ENCODE results near the gene GABBR2.
A peak's percentile ranks its signal among the peaks of the same experiment; 100 is the strongest.

GABBR2 gene

DNA sequence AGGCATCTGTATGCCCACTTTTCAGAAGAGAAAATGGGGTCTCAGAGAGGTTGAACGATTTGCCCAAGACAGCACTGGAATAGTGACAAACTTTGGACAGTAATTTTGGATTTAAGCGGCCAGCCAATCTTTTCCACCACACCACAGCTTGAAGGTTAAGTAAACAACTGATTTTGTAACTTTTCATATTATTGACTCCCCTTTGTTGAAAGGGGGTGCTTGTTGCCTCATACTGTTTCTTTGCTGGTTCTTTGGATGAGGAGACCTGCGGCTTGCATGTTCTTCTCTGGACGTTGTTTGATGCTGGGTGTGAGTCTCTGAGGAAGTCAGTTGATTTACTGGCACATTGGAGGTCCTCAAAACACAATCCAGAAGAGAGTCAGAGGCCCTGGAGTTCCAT is 11.7 kb upstream of the GABBR2 start:
- no peak for DNase-seq

DNA sequence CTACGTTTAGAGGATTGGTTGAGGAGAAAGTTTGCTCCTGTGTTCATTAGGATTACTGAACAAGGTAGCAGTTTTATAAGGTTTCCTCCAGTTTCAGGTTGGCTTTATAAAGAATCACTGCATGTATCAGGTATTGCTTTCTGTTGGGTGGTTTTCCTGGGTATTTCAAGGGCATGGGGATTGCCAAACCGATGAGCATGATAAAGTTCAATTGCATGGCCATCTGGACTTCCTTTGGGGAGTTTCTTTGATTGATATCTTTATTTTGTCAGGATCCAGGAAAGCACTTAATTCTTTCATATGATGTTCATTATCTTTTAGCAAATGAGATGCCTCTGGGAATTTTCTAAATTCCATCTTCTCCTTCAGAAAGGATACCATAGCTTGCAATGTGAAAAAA is 10.3 kb upstream of the GABBR2 start:
- DNase-seq, result no peak

DNA sequence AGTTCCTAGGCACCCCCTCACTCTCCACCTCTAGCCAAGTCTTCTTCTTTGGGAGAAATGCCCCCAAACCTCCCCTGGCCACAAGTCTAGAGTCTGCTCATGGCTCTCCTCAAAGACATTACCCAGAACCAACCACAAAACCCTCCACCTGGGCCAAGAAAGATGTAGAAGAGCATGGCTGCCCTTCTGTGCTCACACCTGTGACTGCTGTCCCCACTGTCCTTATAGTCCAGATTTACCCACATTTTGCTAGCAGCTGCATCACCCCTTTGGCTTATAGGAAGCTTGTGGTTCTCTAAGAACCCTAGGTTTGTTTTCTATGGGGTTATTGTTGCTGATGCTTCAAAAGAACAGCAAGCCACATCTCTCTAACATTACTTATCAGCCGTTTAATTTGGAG is 6.1 kb upstream of the GABBR2 start:
- no peak for DNase-seq

- DNase-seq, result no peak
Measured at GRCh38 chr9:98712987-98713386, 4.3 kb upstream of the GABBR2 start.

DNA sequence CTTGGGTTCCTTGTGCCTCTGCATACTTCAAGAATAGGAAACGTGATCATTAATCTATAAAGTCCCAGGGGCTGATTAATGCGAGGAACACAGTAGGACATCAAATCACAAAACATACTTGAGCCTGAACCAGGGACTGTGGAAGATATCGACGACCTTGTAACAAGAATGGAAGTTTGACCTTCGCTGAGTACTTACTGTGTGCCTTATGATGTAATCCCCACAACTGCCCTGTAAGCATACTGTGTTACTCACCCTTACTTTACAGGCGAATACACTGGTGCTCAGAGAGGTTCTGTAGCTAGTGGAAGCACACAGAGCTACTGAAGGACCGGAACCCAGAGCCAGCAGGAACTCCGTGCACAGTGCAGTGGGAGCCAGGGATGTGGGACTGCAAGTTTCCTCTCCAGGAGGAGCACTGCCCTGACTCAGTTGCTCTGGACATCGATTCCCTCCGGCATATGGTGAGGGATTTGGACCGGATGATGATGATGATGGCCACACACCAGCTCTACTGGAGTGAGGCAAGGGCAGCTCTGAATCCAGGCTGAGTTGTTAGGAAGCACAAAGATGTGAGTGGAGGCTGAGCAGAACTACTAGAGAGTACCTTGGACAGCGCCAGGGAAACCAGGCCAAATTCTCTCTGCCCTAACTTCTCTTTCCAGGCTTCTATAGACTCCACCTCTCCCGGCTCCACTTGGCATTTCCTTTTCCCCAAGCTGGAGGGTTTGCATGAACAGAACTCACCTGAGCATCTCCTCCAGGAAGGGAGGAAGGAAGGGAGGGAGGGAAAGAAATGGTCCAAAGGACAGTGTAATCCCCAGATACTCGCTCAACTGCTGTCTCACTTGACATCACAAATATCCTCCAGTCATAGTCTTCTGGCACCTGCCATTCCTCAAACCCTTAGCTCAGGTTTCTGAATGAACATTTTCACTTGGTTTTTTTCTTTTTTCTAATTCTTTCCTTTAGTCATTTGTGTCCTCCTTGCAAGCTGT is 1.5 kb upstream of the GABBR2 start:
- no peak for DNase-seq

DNA sequence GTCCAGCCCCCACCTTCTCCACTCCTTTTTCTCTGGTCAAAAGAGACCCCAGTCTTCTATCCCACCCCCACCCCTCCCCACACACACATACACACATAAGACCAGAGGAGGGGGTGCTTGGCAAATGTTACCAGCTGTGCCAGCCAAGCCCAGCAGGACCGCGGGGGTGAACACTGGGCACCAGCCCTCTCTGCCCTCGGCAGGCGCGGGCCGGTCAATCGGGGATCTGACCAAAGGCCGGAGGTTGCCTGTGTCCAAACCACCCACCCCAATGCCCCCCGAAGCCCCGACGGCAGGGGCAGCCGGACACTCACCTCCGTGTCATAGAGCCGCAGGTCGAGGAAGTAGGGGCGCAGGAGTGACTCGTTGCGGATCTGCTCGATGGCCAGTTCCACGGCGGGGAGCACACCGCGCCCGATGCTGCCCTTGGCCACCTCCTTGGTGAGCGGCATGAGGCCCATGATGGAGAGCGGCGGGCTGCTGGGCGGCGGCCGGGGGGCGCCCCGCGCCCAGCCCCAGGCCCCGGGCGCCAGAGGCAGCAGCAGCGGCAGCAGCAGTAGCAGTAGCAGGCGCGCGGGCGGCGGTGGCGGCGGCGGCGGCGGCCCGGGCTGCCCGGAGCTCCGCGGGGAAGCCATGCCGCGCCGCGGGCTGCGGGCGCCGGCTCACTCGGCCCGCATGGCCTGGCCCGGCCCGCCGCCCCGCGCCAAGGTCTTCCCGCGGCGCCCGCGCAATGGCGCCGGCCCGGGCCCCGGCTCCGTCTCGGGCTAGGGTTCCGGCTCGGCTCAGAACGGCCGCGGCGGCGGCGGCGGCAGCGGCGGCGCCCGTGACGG is 417 bp downstream of the GABBR2 start:
- DNase-seq, result no peak

- DNase-seq, result peak; percentile 34
Measured at GRCh38 chr9:98707166-98708102, 1.3 kb downstream of the GABBR2 start.

- DNase-seq, result no peak
Measured at GRCh38 chr9:98706651-98707165, 2.0 kb downstream of the GABBR2 start.

DNA sequence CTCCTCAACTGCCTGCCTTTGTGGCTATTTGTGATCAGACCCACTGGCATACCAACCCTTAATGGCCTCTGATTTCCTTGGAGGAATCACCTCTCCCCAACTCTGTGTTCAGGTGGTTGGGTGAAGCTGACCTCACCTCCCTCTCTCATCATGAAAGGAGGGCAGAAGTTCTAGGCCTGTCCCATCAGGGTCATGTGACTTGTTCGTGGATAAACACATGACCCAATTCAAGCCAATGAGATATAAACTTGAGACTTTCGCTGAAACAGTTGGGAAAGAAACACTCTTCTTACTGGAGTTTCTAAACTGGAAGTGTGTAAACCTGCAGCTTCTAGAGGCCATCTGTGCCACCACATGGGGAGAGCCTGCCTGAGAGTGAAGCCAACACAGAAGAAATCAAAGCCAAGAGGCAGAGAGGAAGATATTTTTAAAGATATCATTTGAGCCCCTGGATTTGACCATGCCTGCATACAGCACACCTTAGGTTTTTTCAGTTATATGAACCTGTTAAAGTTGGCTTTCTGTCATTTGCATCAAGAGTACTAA is 5.8 kb downstream of the GABBR2 start:
- DNase-seq, result no peak

GRCh38 chr9:98702340-98702739 is 6.4 kb downstream of the GABBR2 start:
- no peak for DNase-seq

GRCh38 chr9:98701576-98701975 is 7.2 kb downstream of the GABBR2 start:
- DNase-seq, result no peak

DNA sequence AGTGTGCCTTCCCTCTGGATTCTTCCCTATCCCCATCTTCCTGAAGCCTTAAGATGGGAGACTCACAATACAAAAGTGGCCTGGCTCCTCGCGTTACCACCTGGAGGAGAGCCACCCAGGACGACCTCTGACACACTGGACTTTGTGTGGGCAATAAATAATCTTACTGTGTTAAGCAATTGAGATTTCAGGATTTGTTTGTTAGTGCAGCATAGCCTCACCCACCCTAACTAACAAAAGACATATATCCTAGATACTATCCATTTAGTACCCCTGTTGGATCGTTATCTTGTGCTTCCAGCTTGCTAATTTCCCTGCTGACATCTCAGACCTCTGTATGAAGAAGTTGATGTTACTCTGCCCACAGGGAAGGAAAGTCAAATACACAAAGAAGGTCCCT is 7.9 kb downstream of the GABBR2 start:
- DNase-seq, result no peak

DNA sequence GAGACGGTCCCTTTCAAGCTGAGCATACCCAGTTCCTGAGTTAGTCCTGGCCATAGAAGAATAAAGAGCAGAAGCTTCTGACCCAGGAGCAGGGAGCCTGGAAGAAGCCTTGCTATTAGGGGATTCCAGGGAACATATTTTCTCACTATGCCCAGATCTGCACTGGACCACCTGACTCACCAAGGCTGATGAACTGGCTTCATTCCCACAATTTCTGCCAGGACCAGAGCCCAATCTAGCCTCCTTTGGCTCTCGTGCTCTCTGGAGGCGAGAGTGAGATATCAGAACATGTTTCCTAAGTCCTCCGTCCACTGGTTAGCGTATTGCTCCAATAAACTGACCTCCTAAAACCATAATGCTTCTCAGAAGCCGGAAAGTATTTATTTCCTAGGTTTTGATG is 9.9 kb downstream of the GABBR2 start:
- DNase-seq, result no peak

DNA sequence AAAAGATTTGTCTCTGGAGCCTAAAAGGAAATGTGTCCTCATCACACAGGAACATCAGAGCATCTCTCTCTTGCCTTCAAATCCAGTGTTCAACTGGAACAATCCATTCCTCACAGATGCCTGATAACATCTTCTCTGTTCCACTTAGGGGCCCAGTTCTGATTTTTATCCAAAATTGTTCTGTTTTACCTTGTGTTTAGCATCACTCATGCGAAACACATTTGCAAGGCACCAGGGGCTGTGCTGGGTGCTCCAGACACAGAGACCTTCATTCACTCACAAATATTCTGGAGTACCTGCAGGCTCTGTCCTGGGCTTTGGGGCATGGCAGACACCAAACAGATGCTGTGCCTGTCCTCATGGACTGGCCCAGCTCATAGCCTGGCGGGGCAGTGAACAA is 13.8 kb downstream of the GABBR2 start:
- no peak for DNase-seq

DNA sequence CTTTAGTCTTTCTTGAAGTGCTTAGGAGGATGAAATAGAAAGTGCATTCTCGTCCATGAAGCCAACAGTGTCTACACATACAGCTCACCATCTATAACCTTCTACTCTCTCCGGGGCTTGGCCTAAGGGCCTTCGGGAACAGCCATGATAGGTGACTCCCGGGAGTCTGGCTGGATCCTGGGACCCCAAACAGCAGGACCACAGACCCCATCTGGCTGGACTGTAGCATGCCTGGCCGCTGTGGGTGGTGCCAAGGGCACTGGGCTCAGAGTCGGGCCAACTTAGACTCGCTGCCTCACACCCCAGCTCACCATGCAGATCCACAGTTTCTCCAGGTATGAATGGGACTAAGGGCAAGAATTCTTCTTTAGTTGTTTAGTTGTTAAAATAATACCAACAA is 16.3 kb downstream of the GABBR2 start:
- no peak for DNase-seq

DNA sequence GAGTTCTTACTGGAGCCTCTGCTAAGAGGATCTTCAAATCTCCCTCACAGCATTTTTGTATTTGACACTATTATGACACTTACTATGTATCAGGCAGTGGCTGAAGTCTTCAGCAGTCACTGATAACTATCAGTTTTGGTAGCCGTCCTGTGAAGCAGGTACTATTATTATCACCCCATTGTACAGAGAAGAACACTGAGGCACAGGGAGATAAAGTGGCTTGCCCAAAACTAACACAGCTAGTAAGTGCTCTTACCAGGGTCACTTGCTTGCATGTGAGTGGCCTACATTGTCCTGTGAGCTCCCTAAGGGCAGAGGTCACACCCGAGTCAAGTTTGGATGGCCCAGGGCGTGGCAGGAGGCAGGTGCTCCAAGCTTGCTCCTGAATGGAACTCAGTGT is 16.8 kb downstream of the GABBR2 start:
- DNase-seq, result no peak

GRCh38 chr9:98690686-98691085 is 18.0 kb downstream of the GABBR2 start:
- DNase-seq, result no peak

DNA sequence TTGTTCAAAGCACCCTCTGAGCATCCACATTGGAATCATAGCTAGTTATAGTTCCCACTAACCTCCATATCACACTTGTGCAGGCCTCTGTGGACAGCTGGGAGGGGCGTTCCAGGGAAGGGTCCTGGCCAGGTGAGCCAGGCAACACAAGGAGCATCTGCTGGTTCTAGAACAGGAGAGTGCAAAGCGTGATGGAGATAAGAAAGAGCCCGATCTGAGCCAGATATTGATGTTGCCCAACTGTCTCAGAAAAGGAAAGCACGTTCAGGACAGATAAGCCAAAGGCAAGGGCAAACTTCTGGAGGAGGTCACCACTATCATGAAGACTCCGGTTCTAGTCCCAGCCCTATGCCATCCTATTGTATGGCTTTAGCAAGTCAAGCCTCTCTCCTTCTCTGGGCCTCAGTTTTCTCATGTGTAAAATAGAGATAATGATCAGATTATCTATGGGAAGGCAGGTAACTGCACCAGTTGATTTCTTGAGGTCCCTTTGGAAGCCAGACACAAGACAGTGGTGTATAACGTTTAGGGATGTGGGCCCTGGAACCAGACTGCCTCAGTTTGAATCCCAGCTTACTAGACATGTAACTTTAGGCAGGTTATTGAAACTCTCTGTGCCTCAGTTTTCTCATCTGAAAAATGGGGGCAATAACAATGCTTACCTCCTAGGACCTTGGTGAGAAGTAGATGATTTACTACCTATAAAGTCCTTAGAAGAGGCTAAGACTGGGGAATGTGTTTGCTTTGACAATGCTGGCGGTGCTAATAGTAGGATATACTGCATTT is 19.8 kb downstream of the GABBR2 start:
- DNase-seq, result no peak

GRCh38 chr9:98687911-98688310 is 20.8 kb downstream of the GABBR2 start:
- DNase-seq, result no peak

- no peak for DNase-seq
Measured at GRCh38 chr9:98686961-98687855, 21.5 kb downstream of the GABBR2 start.
